ENCODE results near the gene ZNF512B.

The ZNF512B gene

GRCh38 chr20:63945921-63946920, 23.5 kb downstream of the ZNF512B start:
- DNase-seq = no peak

- no peak for DNase-seq
These were observed 24.6 kb downstream of the ZNF512B start for GRCh38 chr20:63945031-63945658.

GRCh38 chr20:63944078-63944941, 25.4 kb downstream of the ZNF512B start:
- no peak for DNase-seq

GRCh38 chr20:63943808-63944077, 26.0 kb downstream of the ZNF512B start:
- DNase-seq = no peak

GRCh38 chr20:63942969-63943807, 26.5 kb downstream of the ZNF512B start:
- no peak for DNase-seq

GRCh38 chr20:63942250-63942951, 27.3 kb downstream of the ZNF512B start:
- no peak for DNase-seq

GRCh38 chr20:63941282-63942081, 28.2 kb downstream of the ZNF512B start:
- DNase-seq = no peak

GRCh38 chr20:63940472-63941266, 29.1 kb downstream of the ZNF512B start:
- no peak for DNase-seq

- DNase-seq = no peak
These were observed 29.7 kb downstream of the ZNF512B start for GRCh38 chr20:63940071-63940471.

- DNase-seq = no peak
These were observed 30.4 kb downstream of the ZNF512B start for GRCh38 chr20:63939061-63939935.

- no peak for DNase-seq
These were observed 32.1 kb downstream of the ZNF512B start for GRCh38 chr20:63937596-63937995.

GRCh38 chr20:63935447-63935846, 34.3 kb downstream of the ZNF512B start:
- DNase-seq = no peak

- peak; percentile 7 for DNase-seq
These were observed 35.3 kb downstream of the ZNF512B start for GRCh38 chr20:63934271-63935068.

- DNase-seq = no peak
These were observed 36.1 kb downstream of the ZNF512B start for GRCh38 chr20:63933646-63934045.

GRCh38 chr20:63932606-63933160, 37.0 kb downstream of the ZNF512B start:
- DNase-seq = no peak

- no peak for DNase-seq
These were observed 38.0 kb downstream of the ZNF512B start for GRCh38 chr20:63931735-63932134.

GRCh38 chr20:63930971-63931553, 38.7 kb downstream of the ZNF512B start:
- DNase-seq = no peak

All from retina (tissue), 1 donor.